NCI-H146 treated with DMSO at 0.1 percent for 48 hours (cell line): ENCODE results near the gene TMEM117.

Experiments
- DNase-seq: peaks from one replicate; lab custom pipeline; 2025; ENCODE audit not compliant: unreplicated experiment; lab: John Stamatoyannopoulos, UW

The TMEM117 gene

DNA sequence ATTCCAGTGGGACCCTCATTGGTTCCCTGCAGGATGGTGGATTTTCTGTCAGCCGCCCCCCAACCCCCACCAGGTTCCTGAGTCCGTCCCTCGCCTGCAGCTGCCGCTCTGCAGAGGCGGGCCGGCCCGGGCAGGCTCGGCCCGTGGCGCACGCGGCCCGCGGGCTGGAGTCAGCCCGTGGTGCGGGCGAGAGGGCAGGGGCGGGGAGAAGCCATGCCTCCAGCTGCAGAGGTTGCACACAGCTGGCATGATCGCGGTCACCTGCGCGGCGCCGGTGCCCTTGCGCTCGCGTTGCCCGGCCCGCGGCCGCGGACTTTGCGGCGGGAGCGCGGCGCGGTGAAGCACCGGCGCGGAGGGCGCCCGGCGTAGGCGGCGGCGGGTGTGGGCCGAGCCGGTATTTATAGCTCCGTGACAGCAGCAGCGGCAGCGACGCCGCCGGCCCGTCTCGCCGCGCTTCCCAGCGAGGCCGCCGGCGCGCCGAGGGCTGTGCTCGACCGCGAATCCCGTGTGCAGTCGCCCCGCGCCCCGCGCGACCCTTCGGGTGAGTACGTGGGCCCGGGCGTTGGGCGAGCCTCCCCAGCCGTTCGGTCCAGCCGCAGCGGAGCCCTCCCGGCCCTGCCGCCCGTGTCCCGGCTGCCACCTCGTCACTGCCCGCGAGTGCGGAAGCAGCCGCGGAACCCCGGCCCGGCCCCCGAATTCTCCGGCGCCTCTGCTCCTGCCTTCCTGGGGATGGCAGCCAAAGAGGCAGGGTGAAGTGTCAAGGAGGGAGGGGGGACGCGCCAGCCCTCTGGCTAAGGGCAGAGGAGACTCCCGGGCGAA, at the start of gene TMEM117:
Gene TMEM117, plus strand, starts transcription at position 426 of the 819 bp plus-strand sequence.
- DNase-seq = peak; percentile 16

DNA sequence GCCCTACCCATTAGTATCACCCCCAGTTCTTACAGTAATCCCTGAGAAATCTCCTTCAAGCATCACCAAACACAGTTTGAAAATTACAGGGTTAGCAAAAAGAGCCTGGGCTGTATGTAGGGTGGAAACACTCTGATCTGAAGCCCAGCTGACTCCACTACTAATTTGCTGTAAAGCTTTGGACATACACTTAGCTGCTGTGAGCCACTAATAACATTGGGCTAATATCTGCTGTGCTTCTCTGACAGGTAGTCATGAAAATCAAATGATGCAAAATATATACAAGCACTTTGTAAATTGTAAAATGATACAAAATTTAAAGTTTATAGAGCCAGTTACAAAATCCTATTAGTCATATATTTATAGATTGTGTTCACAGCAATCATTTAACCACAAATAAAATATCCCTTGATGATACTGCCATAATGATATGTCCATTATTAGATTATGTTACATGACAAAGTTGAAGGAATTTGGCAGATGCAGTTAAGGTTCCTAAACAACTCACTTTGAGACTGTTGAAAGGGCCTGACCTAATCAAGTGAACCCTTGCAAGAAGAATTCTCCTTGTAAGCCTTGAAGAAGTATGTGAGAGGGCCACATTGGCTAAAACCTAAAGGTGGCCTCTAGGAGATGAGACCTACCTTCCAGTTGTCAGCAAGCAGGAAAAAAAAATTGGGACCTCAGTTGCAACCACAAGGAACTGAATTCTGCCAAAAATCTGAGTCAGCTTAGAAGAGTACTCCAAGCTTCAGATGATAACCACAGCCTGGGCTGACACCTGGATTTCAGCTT, 48.8 kb upstream of the TMEM117 start:
- DNase-seq = no peak

DNA sequence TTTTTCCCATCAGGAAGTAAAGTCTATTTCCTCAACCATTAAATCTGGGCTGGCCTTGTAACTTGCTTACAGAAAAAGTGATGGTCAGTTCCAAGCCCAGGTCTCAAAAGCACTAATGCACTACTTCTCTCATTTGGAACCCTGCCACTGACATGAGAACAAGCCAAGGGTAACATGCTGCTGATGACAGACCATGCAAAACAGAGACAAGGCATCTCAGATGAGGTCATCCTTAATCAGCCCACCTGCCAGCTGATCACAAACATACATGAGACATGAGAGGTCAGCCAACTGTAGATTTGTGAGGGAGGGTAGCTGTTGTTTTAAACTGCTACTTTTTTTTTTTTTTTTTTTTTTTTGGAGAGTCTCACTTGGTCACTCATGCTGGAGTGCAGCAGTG, 45.9 kb upstream of the TMEM117 start:
- no peak for DNase-seq

DNA sequence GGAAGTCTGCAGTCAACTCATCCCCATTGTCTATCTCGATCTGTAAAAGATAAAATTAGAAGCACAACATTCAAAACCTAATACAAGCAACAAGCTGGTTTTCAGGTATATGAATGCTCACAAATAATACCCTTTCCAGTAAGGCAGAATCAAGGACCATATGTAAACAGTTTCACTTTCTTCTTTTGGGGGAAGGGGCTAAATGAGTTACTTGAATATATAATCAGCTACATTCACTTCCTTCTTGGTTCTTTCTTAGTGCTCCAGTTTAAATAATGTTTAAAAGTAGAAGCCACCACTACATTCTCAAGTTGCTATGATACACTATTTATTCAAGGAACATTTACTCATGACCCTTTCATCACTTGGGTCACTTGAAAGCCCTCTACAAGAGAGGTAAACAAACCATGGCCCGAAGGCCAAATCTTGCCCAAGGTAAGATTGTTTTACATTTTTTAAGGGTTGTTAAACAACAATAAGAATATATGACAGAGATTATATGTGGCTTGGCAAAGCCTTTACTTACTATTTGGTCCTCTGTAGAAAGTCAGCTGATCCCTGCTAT, 40.1 kb upstream of the TMEM117 start:
- DNase-seq = no peak

DNA sequence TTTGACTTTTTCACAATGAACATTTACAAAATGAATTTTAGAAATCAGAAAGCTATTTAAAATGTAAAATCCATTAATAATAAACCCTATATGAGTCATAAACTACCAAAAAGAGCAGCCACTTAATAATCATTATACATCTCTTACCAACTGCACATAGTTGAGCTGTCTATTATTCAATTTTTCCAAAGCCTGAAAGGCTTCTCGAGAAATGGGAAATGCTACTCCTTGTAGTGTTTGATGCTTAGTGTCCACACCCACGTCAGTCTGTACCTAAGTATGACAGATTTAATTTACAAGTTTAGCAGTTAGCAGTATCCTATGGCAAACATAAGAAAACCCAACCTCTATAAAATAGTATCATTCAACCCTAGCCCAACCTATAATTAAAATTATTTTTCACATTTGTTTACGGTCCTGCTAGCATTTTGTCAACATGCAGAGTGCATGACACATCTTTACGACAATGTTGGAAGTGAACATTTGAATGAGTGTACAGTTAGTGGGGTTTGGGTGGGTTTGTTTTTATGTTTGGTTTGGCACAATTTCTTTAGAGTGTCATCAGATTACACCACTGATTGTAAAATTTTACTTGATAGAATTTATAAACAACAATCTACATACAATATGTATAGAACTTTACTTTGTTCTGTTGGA, 38.2 kb upstream of the TMEM117 start:
- no peak for DNase-seq

- peak; percentile 46 for DNase-seq
Observed at GRCh38 chr12:43805149-43805859, 30.6 kb upstream of the TMEM117 start.

- DNase-seq = peak; percentile 79
Observed at GRCh38 chr12:43805860-43806736, 29.8 kb upstream of the TMEM117 start, which contains the start of gene TWF1. TSS of gene TWF1 (minus strand) at chr12:43806317. CDS start at chr12:43806245, 72 bp downstream.

- DNase-seq = no peak
Observed at GRCh38 chr12:43806737-43807072, 29.2 kb upstream of the TMEM117 start.

- no peak for DNase-seq
Observed at GRCh38 chr12:43807386-43807785, 28.5 kb upstream of the TMEM117 start.

GRCh38 chr12:43812057-43812456, 23.8 kb upstream of the TMEM117 start:
- no peak for DNase-seq

GRCh38 chr12:43812926-43813325, 23.0 kb upstream of the TMEM117 start:
- no peak for DNase-seq

DNA sequence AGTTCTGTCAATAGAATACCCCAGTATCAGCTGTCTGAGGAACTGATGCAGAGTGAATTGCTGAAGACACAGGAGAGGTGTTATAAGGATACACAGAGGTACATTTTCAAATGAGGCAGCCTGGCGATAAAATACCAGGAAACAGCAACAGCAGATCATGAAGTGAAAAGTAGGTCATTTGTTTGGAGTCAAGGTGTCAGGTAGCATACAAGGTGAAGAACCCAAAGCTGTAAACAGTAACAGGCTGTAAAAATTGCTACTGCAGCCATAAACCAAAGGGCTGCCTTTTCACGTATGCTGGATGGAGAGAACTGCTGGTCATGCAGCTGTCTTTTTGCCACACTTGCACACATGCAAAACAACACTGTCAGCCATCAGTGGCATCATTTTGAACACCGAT, 20.5 kb upstream of the TMEM117 start:
- DNase-seq = no peak

DNA sequence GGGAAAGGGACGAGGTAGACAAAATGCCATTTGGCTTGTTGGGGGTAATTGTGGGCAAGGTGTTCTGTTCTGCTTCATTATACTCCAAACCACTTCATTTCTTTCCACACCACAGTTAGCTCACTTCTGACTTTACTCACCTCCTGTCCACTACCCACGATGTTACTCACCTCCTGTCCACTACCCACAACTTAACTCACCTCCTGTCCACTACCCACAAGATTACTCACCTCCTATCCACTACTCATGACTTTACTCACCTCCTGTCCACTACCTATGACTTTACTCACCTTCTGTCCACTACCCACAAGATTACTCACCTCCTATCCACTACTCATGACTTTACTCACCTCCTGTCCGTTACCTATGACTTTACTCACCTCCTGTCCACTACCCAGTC, 19.7 kb upstream of the TMEM117 start:
- no peak for DNase-seq

DNA sequence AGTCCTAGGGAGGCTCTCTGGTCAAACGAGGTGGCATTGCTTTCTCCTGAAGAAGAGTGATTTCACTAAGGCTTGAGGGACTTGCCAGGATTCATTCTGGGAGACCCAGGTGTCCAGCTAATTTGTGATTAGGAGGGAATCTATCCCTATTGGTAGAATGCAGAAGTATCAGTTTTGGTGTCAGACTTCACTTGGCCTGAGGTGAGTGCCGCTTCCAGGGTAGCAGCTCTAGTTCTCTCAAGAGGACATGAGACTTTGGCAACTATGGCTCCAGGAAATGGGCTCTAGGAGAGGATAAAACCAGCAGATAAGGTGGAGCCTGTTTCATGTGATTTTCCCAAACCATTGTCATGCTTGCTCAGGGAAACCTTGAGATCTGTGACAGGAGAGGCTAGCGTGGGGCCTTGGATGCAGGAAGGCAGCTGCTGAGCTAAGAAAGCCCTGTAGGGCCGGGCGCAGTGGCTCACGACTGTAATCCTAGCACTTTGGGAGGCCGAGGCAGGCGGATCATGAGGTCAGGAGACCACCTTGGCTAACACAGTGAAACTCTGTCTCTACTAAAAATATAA, 11.6 kb upstream of the TMEM117 start:
- DNase-seq = no peak

DNA sequence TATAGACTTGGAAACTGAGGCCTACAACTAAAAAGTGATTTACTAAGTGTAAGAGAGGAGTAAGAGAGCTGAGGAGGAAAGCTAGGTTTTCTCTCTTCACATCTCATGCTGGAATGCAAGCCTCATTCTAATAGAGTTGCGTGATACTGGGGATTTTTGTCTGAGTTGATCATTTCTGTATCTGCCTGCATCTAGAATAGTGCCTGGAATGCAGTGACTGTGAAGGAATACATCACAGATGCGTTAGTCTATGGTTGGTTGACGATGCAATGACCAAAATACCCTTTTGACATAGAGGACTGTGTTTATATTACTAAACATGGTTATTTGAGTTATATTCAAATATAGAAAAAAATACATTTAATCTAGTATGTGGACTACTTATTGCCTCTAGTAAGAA, 9.2 kb upstream of the TMEM117 start:
- no peak for DNase-seq

- DNase-seq = no peak
Observed at GRCh38 chr12:43827093-43827492, 8.8 kb upstream of the TMEM117 start.

GRCh38 chr12:43832463-43833168, 3.3 kb upstream of the TMEM117 start:
- DNase-seq = no peak

DNA sequence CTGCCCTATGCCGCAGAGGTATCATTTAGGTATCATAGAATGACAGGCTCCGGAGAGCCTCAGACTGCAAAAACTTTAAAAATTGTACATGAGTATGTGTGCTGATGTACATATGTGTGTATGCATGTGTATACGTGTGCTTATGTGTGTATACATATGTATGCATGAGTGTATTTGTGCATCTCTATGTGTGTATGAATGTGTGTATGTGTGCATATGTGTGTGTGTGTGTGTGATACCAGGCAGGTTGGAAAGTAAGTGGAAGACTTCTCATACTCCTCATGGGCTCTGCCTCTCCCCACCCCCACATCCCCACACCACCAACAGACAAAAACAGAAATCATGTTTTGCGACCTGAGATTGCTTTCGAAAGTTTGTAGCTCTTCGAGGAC, 621 bp upstream of the TMEM117 start:
- DNase-seq = no peak

DNA sequence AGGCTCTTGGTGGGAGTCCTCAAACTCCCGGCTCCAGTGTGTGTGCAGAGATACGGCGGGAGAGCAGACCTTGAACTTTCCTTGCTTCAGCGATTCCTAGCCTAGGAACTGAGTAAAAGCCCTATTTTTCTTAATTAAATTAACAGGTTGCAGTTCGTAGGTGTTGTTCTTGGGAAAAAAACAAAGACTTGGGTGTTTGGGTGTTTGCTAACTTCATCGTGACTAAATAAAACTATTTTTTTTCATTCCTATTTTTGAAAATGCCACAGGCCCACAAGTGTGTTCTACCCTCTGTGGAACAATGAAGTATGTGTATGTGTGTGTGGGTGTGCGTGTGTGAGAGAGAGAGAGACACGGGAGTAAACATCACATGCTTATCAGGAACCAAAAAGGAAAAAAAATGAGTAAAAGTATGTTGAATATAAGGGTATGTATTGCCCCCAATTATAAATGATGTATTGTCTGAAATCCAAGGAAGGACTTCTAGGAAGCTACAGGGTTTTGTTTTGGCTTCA, 651 bp downstream of the TMEM117 start:
- DNase-seq = peak; percentile 22
